ENCODE data around the gene FLOT2.

DNA sequence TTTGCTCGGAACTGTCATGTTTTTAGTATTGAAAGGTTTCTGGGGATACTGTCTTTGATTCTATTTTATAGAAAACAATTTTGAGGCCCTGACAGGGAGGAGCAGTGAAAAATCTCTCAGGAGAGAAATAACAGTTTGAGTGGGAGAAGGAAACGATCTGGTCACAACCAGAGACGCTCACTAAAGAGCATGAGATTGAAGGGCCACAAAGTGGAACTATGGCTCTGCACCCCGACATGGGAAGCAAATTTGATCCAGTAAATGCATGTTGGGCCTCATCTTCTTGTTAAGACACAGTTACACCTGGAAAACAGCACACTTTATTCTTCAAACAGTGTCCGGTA lies 42.2 kb downstream of the FLOT2 start:
- TF ChIP-seq CTCF (IDR thresholded peaks at IDR 0.05) (no peak), POLR2A (IDR thresholded peaks at IDR 0.05) (no peak)

Data from lower leg skin (tissue), 3 donors.